HG03571 (cell line): ENCODE results near the gene NAT8L.

Experiments
- ATAC-seq: cut with Tn5 transposase; IDR thresholded peaks from one replicate; pipeline ENCODE4 v1.9.1; 2021; ENCODE audit not compliant: unreplicated experiment

The NAT8L gene

DNA sequence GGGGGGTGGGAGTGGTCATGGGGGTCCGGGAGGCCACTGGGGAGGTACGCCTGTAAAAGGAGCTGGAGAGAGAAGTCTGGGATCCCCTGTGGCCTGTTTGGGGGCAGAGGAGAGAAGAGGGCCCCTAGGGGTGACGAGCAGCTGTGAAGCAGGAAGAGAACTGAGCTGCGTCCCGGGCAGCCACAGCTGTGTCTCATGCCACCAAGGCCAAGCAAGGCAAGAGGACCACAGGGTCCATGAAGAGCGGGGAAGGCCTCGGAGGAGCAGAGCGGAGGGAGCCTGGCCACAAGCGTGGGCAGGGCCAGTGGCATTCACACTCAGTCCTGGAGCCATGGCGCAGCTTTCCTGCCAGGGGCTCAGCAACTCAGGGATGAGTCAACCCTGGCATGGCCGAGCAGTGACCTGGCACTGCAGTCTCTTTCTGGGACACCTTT lies 13.6 kb upstream of the NAT8L start:
- ATAC-seq: no peak

DNA sequence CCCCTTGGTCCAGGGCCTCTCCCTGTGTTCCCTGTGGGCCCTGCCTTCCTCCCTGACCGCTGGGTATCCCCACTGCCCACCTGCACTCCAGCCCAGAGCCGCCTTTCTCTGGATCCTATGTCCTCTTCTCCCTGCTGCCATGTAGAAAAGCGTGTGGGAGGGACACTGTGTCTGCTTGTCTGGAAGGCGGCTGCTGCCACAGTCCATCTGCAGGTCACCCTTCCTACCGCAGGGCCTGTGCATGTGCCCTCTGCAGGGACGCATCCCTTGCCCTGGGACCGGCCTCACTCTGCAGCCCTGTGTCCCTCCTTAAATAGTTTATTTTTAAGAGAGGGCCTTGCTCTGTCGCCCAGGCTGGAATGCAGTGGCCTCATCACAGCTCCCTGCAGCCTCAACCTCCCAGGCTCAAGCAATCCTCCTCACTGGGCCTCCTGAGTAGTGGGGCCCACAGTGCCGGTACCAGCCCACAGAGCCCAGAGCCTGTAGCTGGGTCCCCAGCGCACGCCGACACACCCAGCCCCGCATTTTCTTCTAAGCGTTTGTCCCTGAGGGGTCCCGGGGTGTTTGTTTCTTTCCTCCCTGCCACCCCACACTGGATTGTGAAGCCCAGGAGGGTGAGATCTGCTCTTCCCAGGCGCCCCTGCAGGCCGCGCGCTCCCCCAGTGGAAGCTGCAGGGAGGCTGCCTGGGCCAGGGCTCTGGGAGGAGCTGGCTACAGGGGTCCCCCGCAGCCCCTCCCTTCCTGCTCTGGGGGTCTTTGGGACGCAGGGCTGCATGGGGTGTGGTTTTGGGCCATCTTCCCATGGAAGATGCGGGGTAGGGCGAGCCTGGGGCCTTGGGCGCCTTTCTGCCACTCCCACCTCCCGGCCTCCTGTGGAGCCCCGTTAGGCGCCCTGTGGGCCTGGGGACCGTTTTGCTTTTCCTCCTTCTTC lies 12.8 kb upstream of the NAT8L start:
- ATAC-seq: no peak

DNA sequence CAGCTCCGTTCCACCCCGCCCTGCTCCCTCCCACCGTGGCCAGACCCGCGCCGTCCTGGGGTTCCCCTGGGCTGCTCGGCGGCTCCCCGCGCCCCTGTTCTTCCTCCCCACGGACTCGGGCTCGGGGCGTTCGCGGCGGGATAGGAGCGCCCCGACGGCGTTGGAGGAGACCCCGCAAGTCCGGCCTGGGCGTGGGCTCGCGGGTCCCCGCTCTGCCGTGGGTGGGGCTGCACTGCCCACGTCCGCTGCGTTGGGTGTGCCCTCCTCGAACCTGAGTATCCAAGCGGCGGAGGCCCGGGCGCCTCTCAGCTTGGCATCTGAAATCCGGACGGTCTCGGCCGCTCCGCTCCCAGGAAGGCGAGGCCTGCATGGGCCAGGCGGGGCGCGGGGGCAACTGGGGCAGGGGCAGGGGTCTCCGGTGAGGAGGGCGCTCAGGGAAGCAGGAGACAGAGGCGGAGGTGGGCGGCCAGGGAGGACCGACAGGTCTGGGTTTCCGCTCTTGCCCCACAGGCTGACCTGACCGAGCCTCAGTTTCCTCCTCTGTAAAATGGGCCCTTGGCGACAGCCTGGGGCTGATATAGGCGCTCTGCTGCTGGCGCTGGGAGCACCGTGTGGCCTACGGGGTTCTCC lies 12.0 kb upstream of the NAT8L start:
- ATAC-seq: no peak

DNA sequence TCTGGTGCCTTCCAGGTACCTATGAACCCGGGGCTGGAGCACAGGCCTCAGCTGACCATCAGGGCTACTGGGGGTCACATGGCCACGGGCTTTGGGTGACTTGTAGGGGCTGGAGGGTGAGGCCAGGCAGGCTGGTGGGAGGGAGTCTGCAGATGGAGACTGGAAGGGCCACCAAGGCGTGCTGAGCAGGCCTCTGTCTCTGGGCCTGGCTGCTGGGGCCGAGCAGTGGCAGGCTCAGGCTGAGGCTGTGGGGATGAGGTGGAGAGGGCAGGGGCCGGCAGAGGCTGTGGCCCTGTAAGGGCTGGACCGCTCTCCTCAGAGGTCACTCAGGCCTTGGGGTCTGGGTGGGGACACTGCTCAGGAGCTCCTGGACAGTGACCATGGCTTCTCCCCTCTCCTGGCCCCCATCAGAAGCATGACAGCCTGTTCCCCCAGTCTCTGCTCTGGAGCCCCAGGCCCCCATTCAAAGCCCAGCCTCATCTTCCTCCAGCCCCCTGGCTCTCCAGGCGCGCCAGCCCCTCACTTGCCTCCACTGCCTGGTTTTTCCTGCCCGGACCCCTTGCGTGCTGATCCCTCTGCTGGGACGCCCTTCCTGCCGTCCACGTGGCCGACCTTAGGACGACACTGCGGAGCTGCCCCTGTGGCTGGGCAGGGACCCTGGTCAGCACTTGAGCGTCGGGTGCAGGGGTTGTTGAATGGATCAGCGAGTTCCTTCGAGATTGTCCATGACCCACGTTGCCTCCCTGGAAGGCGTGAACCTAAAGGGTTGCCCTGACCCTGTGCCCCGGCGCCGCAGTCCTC lies 11.1 kb upstream of the NAT8L start:
- ATAC-seq: no peak

DNA sequence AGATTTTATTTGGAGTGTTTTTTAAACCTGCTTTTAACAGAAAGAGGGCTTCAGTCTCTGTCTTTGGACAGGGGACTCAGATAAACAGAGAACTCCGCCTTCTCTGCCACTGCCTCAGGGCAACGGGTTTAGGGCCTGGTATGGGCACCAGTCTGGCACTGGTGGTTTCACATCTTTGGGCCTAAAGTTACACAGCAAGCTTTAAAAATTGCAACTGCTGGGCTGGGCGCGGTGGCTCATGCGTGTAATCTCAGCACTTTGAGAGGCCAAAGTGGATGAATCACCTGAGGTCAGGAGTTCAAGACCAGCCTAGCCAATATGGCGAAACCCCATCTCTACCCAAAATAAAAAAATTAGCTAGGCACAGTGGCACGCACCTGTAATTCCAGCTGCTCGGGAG lies 10.3 kb upstream of the NAT8L start:
- no peak for ATAC-seq

DNA sequence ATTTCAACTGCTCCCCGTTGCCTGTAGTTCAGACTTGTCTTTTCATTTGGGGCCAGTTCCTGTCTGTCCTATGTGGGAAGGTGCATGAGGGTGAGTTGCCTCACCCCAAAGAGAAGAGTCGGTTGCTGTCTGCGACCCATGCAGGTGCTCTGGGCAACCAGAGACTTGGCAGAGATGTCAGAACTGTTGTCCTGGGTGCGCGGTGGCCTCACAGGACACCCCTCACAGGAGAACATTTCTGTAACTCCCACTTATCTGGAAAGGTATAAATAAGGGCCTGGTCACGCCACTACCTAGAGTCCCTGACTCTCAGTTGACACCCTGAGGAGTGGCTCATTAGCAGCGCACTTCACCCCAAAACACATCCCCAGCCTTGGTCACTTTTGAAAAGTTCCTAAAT lies 9.7 kb upstream of the NAT8L start:
- ATAC-seq: no peak

DNA sequence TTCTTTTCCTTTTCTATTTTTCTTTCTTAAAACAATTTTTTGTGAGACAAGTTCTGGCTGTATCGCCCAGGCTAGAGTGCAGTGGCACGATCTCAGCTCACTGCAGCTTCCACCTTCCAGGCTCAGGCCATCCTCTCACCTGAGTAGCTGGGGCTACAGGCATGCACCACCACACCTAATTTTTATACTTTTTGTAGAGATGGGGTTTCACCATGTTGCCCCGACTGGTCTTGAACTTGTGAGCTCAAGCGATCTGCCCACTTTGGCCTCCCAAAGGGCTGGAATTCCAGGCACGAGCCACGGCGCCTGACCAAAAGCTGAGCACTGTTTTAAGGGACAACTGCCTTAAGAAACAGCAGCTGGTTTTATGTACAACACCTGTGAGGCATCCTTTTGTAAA lies 9.3 kb upstream of the NAT8L start:
- no peak for ATAC-seq

DNA sequence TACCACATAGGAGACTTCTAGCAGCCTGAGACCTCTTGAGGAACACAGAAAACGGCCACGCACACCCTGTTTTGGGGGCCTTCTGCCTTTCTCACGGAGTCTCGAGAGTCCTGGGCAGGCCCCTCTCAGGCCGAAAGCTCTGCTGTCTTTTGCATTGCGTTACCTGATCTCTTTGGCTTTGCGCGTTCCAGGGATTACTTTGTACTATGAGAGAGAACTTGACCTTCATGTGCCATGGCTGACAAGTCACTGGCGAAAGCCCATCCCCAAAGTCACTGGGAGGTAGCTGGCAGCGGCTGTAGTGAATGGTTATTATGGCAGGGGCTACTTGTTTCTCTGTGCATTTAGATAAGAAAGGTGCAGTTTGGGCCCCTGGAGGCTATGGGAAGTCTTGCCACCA lies 8.0 kb upstream of the NAT8L start:
- ATAC-seq: no peak

DNA sequence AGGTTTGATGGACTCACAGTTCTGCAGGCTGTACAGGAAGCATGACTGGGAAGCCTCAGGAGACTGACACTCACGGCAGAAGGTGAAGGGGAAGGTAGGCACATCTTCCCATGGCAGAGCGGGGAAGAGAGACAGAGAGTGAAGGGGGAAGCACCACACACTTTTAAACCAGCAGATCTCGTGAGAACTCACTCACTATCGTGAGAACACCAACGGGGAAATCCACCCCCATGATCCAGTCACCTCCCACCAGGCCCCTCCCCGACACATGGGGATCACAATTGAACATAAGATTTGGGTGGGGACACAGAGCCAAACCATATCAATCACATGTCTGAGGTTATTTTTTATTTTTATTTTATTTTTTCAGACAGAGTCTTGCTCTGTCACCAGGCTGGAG lies 4.9 kb upstream of the NAT8L start:
- ATAC-seq: no peak

DNA sequence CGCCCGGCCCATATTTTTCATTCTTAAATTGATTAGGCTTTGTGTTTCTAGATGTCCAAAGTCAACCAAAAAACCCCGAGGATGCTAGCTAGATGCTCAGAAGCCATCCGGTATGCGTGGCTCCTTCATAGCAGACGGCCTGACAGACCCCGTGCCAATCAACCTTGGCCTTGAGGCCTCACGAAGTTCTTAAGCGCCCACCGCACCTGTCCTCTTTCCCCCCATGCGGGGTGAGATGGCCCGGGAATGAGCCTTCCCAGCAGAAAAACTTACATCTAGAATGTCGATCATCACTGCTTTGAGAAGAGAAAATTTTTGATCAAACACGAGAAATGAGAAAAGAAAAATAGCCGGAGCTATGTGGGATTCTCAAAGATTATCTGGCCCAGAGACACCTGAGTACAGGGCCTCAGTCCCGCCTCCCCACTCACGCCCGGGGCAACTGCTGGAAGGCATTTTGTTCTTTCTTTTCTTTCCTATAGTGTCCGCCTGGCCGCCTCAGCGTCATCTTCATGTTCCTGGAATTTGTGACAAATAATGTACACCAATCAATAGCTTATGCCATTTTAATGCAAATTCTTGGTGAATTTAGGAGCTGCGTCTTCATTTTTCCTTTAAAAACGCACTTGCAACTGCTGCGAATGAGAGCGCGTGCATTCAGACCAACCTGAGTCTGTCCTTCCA lies 1.6 kb upstream of the NAT8L start:
- ATAC-seq: no peak

DNA sequence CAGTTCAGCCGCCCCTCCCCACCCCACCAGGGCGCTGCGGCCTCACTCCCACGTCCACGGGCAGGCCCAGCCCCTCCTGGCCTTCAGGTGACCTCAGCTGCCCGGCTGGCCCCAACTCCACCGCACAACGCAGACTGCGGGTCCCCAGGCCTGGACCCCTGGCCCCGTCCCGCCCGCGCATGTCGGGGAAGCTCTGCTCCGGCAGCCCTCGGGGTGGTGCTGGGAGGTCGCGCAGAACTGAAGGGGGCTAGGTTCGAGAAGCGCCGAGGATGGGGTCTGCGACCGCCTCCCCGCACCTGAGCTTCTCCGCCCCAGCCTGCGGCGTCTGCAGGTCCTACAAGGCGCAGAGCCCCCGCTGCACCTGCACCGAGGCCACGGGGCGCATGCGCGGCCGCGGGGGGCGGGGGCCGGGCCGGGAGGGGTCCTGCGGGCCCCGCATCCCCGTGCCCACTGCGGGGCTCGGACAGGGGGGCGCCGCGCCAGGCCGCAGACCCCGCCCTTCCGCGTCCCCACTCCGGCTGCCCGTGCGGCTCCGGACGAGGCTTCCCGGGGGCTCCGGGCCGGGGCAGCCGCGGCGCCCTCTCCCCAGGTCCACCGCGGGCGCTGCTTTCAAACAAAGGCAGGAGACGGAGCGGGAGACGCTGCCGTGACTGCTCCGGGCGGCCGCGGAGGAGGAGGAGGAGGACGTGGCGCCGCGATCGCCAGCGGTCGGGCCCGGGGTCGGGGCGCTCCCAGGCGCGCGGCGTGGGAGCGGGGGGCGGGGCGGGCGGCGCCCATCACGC lies 672 bp upstream of the NAT8L start:
- ATAC-seq: no peak

DNA sequence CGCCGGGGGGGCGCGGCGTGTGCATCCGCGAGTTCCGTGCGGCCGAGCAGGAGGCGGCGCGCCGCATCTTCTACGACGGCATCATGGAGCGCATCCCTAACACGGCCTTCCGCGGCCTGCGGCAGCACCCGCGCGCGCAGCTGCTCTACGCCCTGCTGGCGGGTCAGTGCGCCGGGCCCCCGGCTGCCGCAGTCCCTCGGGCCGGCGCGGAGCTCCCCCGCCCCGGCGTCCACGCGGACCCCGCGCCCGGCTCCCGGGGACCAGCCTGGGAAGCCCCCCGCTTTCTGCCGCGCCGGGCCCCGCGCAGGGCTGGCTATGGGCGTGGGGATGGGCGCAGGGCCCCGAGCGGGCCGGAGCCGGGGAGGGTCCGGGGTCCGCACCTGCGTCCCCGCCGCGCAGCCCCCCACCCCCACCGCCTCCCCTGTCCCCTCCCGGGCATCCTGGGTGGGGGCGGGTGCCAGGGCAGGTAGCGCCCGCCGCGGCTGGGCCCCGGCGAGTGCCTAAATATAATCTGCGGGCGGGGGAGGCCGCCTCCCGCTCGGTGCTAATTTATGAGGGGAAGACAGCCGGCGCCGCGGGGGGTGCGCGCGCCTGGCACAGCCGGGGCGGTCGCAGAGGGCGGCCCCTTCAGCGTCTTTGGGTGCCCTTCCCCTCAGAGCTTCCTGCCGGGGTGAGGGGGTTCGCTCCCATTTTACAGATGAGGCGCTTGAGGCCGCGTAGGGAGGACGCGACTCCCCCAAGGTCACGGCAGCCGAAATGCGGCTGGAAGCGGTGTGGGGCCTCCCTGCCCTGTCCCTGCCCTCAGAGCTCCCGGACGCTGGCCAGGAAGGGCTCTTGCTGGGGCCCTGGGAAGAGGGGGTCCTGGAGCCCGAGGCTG lies 837 bp downstream of the NAT8L start:
- ATAC-seq: no peak

DNA sequence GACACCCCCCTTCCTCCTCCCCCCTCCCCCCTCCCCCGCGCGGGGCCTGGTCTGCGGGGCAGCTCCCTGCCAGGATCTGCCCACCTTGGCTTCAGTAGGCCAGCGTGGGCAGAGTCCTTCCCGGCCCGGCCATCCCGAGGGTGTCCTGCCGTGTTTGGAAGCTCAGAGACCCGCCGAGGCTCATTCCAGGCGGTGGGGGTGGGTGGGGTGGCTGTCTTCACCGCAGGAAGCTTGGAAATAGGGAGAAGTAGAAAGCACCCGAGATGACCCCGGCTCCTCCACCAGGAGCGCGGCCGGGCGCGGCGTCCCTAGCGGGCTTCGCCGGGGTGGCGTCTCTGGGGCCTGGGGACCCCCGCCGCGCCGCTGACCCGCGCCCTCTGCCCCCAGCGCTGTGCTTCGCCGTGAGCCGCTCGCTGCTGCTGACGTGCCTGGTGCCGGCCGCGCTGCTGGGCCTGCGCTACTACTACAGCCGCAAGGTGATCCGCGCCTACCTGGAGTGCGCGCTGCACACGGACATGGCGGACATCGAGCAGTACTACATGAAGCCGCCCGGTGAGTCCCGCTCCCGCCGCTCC lies 1.6 kb downstream of the NAT8L start:
- ATAC-seq: no peak

DNA sequence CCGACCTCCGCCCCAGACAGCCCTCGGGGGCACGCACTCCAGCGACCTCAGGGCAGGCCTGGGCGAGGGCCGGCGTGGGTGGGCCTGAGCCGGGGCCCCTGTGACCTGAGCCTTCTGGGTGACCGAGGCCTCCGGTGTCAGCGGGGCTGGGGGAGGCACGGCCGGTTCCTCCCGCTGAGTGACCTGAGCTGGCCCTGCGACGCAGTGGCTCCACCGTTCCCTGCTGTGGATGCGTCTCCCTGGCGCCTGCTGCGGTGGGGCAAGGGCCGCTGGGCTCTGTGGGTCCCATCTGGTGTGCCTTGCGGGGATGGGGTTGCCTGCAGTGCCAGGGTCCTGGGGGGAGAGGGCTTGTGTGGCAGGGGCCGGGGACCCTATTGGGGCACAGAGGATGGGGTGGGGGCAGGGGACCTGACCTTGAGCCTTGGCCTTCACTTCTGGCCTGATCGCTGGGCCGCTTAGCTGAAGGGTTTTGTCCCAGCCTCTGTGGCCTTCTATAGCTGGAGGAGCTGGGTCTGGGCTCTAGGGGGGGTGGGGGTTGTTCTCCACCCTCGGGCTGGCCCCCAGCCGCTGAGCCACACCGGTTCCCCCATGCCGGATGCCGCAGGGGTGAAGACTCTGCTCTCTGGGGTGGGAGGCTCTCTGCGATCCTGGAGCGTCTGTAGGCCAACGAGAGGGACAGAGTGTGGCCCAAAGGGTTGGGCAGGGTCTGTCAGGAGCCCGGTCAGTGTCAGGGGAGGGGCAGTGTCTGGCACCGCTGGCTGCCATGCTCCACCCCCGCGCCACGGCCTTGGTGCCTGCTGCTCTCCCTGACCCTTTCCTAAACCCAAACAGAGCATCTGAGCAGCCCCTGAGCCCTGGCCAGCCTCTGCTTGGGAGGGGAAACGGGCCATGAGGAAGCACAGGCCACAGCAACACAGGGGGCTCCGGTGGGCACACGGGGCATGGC lies 2.3 kb downstream of the NAT8L start:
- no peak for ATAC-seq

DNA sequence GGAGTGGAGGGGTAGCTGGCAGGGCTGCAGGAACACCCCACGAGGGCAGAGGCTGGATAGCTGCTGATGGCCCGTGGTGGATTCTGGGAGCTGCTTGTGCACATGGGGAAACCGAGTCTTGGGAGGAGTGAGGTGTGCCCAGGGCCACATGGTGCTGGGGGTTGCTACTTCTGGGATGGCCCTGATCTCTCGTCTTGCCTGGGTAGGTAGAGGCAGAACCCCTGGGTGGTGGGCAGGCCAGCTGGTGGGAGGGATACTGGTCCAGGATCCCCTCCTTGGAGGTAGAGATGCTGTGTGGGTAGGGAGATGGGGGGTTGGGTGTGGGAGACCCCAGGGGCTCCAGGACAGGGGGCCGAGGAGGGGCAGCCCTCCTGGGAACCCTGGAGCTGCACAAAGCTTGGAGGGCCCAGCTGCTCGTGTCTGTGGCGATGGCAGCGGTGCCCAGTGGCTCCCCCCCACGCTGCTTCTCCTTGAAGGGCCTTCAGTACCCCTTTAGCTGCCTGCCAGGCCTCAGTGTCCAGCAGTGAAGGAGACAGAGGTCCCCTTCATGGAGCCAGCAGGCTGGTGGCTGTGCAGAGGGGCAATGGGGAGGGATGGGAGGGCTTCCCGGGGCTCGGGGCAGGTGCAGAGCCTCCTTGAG lies 3.2 kb downstream of the NAT8L start:
- no peak for ATAC-seq

DNA sequence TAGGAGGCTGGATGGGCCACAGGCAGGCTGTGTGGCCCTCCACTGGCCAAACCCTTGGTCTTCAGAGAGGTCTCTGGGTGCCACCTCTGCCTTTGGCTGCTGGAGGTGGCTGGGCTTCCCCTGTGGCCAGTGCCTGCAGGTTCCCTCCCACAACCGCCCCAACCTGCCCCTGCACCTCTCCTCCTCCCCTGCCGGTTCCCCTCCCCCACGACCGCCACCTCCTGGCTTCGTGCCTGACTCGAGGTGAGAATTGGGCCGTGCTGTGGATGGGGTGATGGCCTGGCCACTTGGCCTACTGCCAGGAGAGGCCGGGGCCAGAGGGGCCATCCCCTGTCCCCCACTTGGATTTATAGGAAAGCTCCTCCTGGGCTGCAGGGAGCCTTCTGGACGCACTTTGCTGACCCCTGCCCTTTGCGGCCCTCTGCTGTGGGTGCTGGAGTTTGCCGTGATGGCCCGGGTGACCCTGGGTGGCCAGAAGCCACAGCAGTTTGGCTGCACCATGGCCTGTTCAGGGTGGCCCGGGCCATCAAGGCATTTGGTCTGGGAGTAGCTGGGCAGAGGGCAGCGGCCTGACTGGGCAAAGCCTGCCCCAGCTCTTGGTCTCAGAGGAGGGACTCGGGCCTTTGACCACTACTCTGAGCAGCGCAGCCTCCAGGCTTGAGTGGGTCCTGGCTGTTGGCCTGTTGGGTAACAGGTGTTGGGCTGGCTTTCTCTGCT lies 3.8 kb downstream of the NAT8L start:
- no peak for ATAC-seq
